Endothelial cell of umbilical vein (primary cell): Measurements from ENCODE around the gene ABHD8. TPM values are rescaled to one million over a fixed set of nuclear protein-coding genes. Genes with fewer than 3 reads are reported as not detected.

Experiments
- BruUV-seq: library from RNA; stranded (reverse); fragments of 400-500 nt; replicated peaks from 2 replicates; lab custom pipeline; 2021; lab: Mats Ljungman, UMichigan
- CTCF ChIA-PET: fragments of 300-600, 350-600 bp; sonication (Branson Sonifier 250); formaldehyde crosslinking; loops from one replicate; lab custom pipeline; 2021; ENCODE audit warnings: antibody characterized with exemption, inconsistent platforms; lab: Charles Lee
- POLR2A ChIA-PET: fragments of 300-600, 350-600 bp; sonication (Branson Sonifier 250); formaldehyde crosslinking; loops from one replicate; lab custom pipeline; 2021; ENCODE audit warnings: antibody characterized with exemption, inconsistent platforms; lab: Charles Lee
- DNase-seq: peaks from one replicate; pipeline ENCODE4 v3.0.0-alpha.2; 2011; ENCODE audit warnings: low read depth, low spot score
- FAIRE-seq: peaks from 2 replicates; lab custom pipeline; 2011; peaks lifted over from hg19 to GRCh38; lab: Jason Lieb, UNC
- H2AFZ ChIP-seq: 2 replicates; pipeline ENCODE4 v1.6.0; 2012; ENCODE audit warnings: low read depth, low read length, control low read depth, inconsistent platforms
- H3K27ac ChIP-seq: 2 replicates; pipeline ENCODE4 v1.5.1; 2011; ENCODE audit warnings: low read depth, mild to moderate bottlenecking, control low read depth, low read length, moderate library complexity; ENCODE audit not compliant: insufficient read depth
- H3K27me3 ChIP-seq, 2 experiments: 2 replicates each; pipeline versions ENCODE4 v1.6.0 to v1.6.1; 2011; ENCODE audit warnings: low read length in 2 of 2, mixed read lengths in 1 of 2; ENCODE audit not compliant: control insufficient read depth in 2 of 2, insufficient read depth in 2 of 2
- H3K36me3 ChIP-seq, 2 experiments: 2 replicates in 1 of 2; 3 replicates in 1 of 2; pipeline ENCODE4 v1.5.1; 2011; ENCODE audit warnings: low read length in 2 of 2, mild to moderate bottlenecking in 1 of 2, moderate library complexity in 1 of 2; ENCODE audit not compliant: control insufficient read depth in 2 of 2, insufficient read depth in 2 of 2; ENCODE audit errors: extremely low read depth in 1 of 2
- H3K4me1 ChIP-seq: 3 replicates; pipeline ENCODE4 v1.5.1; 2011; ENCODE audit warnings: mild to moderate bottlenecking, low read length; ENCODE audit not compliant: control insufficient read depth, insufficient read depth; ENCODE audit errors: extremely low read depth
- H3K4me2 ChIP-seq: 2 replicates; pipeline ENCODE4 v1.6.1; 2011; ENCODE audit warnings: low read length, control low read depth, mixed read lengths; ENCODE audit not compliant: insufficient read depth
- H3K4me3 ChIP-seq, 3 experiments: fragments of 200-600 bp in 1 of 3; sonication (generic), shearing (Covaris generic) in 1 of 3; replicated peaks in 1 of 3; 2 replicates each; pipeline ENCODE4 v1.5.1; 2011 to 2016; ENCODE audit warnings: control low read depth in 3 of 3, low read length in 3 of 3, mild to moderate bottlenecking in 2 of 3, inconsistent platforms in 1 of 3, low read depth in 1 of 3, moderate library complexity in 1 of 3; ENCODE audit not compliant: insufficient read depth in 1 of 3
- H3K79me2 ChIP-seq: 2 replicates; pipeline ENCODE4 v1.6.0; 2012; ENCODE audit warnings: low read length, inconsistent platforms; ENCODE audit not compliant: control insufficient read depth, insufficient read depth
- H3K9ac ChIP-seq: replicated peaks from 2 replicates; pipeline ENCODE3; 2011; ENCODE audit warnings: low read length, control low read depth; ENCODE audit not compliant: insufficient read depth; ENCODE audit errors: extremely low read depth
- H3K9me1 ChIP-seq: replicated peaks from 3 replicates; pipeline ENCODE4 v1.6.0; 2011; ENCODE audit warnings: mild to moderate bottlenecking, low read length; ENCODE audit not compliant: control insufficient read depth, insufficient read depth; ENCODE audit errors: extremely low read depth
- H3K9me3 ChIP-seq: replicated peaks from 2 replicates; pipeline ENCODE4 v1.5.1; 2012; ENCODE audit warnings: low read length, inconsistent platforms; ENCODE audit not compliant: control insufficient read depth, insufficient read depth
- H4K20me1 ChIP-seq: replicated peaks from 2 replicates; pipeline ENCODE3; 2011; ENCODE audit warnings: mild to moderate bottlenecking, low read length; ENCODE audit not compliant: control insufficient read depth, insufficient read depth; ENCODE audit errors: extremely low read depth
- CTCF ChIP-seq, 2 donors: IDR thresholded peaks; 1 replicate in 1 of 2; 2 replicates in 1 of 2; pipeline ENCODE4 v1.5.1; 2011; ENCODE audit warnings: low read length in 2 of 2, mild to moderate bottlenecking in 2 of 2, moderate library complexity in 2 of 2, control low read depth in 1 of 2, inconsistent platforms in 1 of 2, low read depth in 1 of 2; ENCODE audit not compliant: insufficient read depth in 1 of 2; ENCODE audit errors: extremely low read depth in 1 of 2
- EZH2 ChIP-seq: IDR thresholded peaks from 2 replicates; pipeline ENCODE4 v1.6.1; 2012; ENCODE audit warnings: borderline replicate concordance, low read depth, mild to moderate bottlenecking, moderate library complexity, low read length, inconsistent platforms; ENCODE audit not compliant: severe bottlenecking
- JUN ChIP-seq: IDR thresholded peaks from 2 replicates; pipeline ENCODE4 v1.6.1; 2011; ENCODE audit warnings: borderline replicate concordance, low read depth; ENCODE audit not compliant: insufficient read length, insufficient read depth
- MAX ChIP-seq: IDR thresholded peaks from 2 replicates; pipeline ENCODE4 v1.6.1; 2011; ENCODE audit not compliant: insufficient read depth, insufficient read length
- POLR2A ChIP-seq: IDR thresholded peaks from 2 replicates; pipeline ENCODE4 v1.6.1; 2012; ENCODE audit warnings: low read depth, mild to moderate bottlenecking, control low read depth, low read length
- POLR2AphosphoS5 ChIP-seq: IDR thresholded peaks from 2 replicates; pipeline ENCODE4 v1.6.1; 2012; ENCODE audit warnings: low read depth, mild to moderate bottlenecking, control low read depth, low read length, moderate library complexity; ENCODE audit not compliant: insufficient read depth
- dilution Hi-C: fragments of 300-500 bp; cut with MboI; formaldehyde crosslinking; loops from one replicate; pipeline ENCODE4 v1.15.0; 2019; ENCODE audit warnings: low sequenced_read_pairs; ENCODE audit not compliant: extremely low pct_ligation_motif_present
- intact Hi-C: fragments of 100-400 bp; cut with micrococcal nuclease; formaldehyde crosslinking; loops from one replicate; pipeline ENCODE4 v1.10.0; 2022
- polyA plus RNA-seq, 4 experiments: library from polyadenylated mRNA; depleted of rRNA in 3 of 4; stranded (reverse) in 3 of 4; unstranded in 1 of 4; fragments of >200 nt; gene quantifications; 2 replicates each; pipeline versions ENCODE4 v1.2.1 to v1.2.3, GENCODE V29; 2011 to 2012; ENCODE audit warnings: missing spikeins in 1 of 4
- total RNA-seq: library from RNA; stranded (reverse); gene quantifications from 2 replicates; pipeline ENCODE4 v1.2.3, GENCODE V29; 2021

The ABHD8 gene
- total and polyA plus RNA-seq, 2 donors (not counting 3 experiments of a cell fraction or from before 2014, with no cell fraction given), result 5.9 to 8.7 TPM

GRCh38 chr19:17328517-17329365, 25.5 kb upstream of the ABHD8 start:
- Histone ChIP-seq H3K4me2 (peak overlapping the region; percentile 44), H3K36me3 (no peaks in the 10 kb centered on the region), H3K9ac (no peak overlapping the region), H4K20me1 (no peaks in the 10 kb centered on the region), H3K79me2 (no peaks in the 10 kb centered on the region), H3K27me3 (peaks cover 4 to 19% of the 10 kb centered on the region in 2 experiments), H3K9me3 (no peaks in the 10 kb centered on the region), H3K9me1 (no peaks in the 10 kb centered on the region), H3K27ac (no peak overlapping the region), H2AFZ (peak overlapping the region; percentile 47), H3K4me1 (peaks cover 10% of the 10 kb centered on the region), H3K4me3 (peak overlapping the region; percentile 15 to 24 (median 18))
- FAIRE-seq (no peak), DNase-seq (no peak)
- no peak for TF ChIP-seq CTCF (IDR thresholded peaks at IDR 0.05; ENCODE audit: extremely low read depth in 1 of 2, insufficient read depth in 1 of 2, low read depth in 1 of 2, low read length in 2 of 2)
- no peak for TF ChIP-seq POLR2AphosphoS5
- no peak for TF ChIP-seq MAX
- no peak for TF ChIP-seq POLR2A
- peak; percentile 59 for TF ChIP-seq EZH2
- TF ChIP-seq JUN, result no peak
- ChIA-PET POLR2A (interaction anchor here (0.6 kb wide), 1 partner anchor 20 kb away, joined by 9 read pairs; the partner anchor contains the start of gene DDA1), CTCF (interaction anchor here (0.5 to 2.5 kb wide), 6 partner anchors 20 to 109 kb away, joined by 3 to 16 read pairs (median 3); partner anchors contain the start of genes DDA1 and MRPL34)
- no TSS peak for BruUV-seq
- dilution Hi-C loops (no loop called here), intact Hi-C loops (no loop called here)
